GM12891 (cell line): ENCODE data around the gene B3GNT4.

ENCODE experiments used
- POLR2A ChIP-seq: IDR thresholded peaks from 2 replicates; pipeline ENCODE4 v1.6.1; 2011; ENCODE audit warnings: low read depth, low read length, control low read depth
- SPI1 ChIP-seq: IDR thresholded peaks from 2 replicates; pipeline ENCODE4 v1.6.1; 2011; ENCODE audit warnings: low read depth, low read length, control low read depth

DNA sequence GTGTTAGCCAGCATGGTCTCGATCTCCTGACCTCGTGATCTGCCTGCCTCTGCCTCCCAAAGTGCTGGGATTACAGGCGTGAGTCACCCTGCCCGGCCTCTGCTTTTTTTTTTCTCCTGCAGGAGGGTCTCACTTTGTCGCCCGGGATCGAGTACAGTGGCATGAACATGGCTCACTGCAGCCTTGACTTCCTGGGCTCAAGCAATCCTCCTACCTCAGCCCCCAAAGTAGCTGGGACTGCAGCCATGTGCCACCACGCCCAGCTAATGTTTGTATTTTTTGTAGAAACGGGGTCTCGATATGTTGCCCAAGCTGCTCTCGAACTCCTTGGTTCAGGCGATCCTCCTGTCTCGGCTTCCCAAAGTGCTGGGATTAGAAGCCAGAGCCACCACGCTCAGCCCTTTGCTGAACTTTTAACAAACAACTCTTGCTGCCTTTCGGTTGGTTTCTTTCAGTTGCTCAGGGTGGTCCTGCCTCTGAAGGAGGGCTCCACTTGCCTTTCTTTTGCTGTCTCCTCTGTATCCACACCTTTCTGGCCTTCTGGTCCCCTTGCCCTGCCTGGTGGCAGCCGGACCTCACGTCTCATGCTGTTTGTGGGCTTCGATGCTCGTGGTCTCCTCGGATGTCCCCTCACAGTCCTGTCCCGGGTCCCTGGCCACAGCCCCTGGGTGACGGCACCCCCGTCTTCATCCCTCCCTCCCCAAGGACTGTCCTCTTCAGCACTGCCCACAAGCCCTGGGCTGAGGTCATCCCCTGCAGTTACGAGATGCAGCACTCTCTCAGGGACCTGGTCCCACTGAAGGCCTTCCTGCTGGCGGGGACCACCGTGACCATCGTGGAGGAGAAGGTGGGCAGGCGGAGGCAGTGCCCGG, 3.8 kb upstream of the B3GNT4 start:
- TF ChIP-seq POLR2A (no peak), SPI1 (no peak)
